GM12875 (cell line): ENCODE measurements around the gene OR13C8.
"Not testable (repeated sequence)": the region's sequence is repeated elsewhere in the genome, so short reads cannot be mapped to it uniquely, and the experiment has no call there.

Source experiments
- H3K4me3 ChIP-seq: one replicate; pipeline ENCODE4 v1.5.1; 2011; ENCODE audit warnings: low read depth, low read length, control low read depth
- CTCF ChIP-seq: IDR thresholded peaks from 2 replicates; pipeline ENCODE4 v1.5.1; 2011; ENCODE audit warnings: low read depth, mild to moderate bottlenecking, control low read depth, inconsistent platforms, low read length, moderate library complexity, borderline replicate concordance; ENCODE audit not compliant: insufficient read depth

The OR13C8 gene

GRCh38 chr9:104589626-104590025, 20.7 kb downstream of the OR13C8 start:
- TF ChIP-seq CTCF: no peak

GRCh38 chr9:104598749-104599148, 29.8 kb downstream of the OR13C8 start:
- not testable (repeated sequence) for H3K4me3 ChIP-seq

More at GRCh38 chr9:104589626-104590025, 20.7 kb downstream of the OR13C8 start:
- H3K4me3 ChIP-seq: no peak overlapping the region

- not testable (repeated sequence) for H3K4me3 ChIP-seq
Observed at GRCh38 chr9:104599313-104599712, 30.3 kb downstream of the OR13C8 start, which contains the start of gene OR13C5. TSS of gene OR13C5 (minus strand) at chr9:104599413. CDS start at chr9:104599413, 0 bp downstream.

- H3K4me3 ChIP-seq: no peak overlapping the region
- no peak for TF ChIP-seq CTCF
Observed at GRCh38 chr9:104604801-104605200, 35.8 kb downstream of the OR13C8 start.

- not testable (repeated sequence) for H3K4me3 ChIP-seq
Observed at GRCh38 chr9:104605527-104605926, 36.6 kb downstream of the OR13C8 start, which contains the start of gene OR13C2. TSS of gene OR13C2 (minus strand) at chr9:104605627. CDS start at chr9:104605627, 0 bp downstream.

- no peak for TF ChIP-seq CTCF
- H3K4me3 ChIP-seq: no peak overlapping the region
Observed at GRCh38 chr9:104606152-104606551, 37.2 kb downstream of the OR13C8 start.

- H3K4me3 ChIP-seq: no peak overlapping the region
- TF ChIP-seq CTCF: no peak
Observed at GRCh38 chr9:104608336-104608735, 39.4 kb downstream of the OR13C8 start.

- no peak for TF ChIP-seq CTCF
- H3K4me3 ChIP-seq: no peak overlapping the region
Observed at GRCh38 chr9:104611213-104611612, 42.2 kb downstream of the OR13C8 start.

- H3K4me3 ChIP-seq: no peak overlapping the region
- no peak for TF ChIP-seq CTCF
Observed at GRCh38 chr9:104617418-104617817, 48.5 kb downstream of the OR13C8 start.
